Breast epithelium (tissue), 3 donors: ENCODE data around the gene CDH4.

Source experiments
- CTCF ChIP-seq, 3 donors: fragments of 450-650 bp; IDR thresholded peaks; one replicate each; pipeline ENCODE4 v1.5.1; 2016 to 2017; ENCODE audit warnings: antibody characterized with exemption in 3 of 3, mild to moderate bottlenecking in 3 of 3, moderate library complexity in 3 of 3
- POLR2A ChIP-seq: fragments of 450-650 bp; IDR thresholded peaks from one replicate; pipeline ENCODE4 v1.6.1; 2016; ENCODE audit warnings: antibody characterized with exemption, mild to moderate bottlenecking, moderate library complexity

GRCh38 chr20:61585764-61586163, 333.7 kb downstream of the CDH4 start:
- TF ChIP-seq CTCF (IDR thresholded peaks at IDR 0.05) (no peak), POLR2A (no peak)
